Fibroblast of skin of right quadriceps (primary cell): ENCODE data around the gene NRXN3.
A peak's percentile ranks its signal among the peaks of the same experiment; 100 is the strongest.

Source experiments
- DNase-seq: peaks from one replicate; pipeline ENCODE4 v3.0.0-alpha.2; 2013

NRXN3 gene

DNA sequence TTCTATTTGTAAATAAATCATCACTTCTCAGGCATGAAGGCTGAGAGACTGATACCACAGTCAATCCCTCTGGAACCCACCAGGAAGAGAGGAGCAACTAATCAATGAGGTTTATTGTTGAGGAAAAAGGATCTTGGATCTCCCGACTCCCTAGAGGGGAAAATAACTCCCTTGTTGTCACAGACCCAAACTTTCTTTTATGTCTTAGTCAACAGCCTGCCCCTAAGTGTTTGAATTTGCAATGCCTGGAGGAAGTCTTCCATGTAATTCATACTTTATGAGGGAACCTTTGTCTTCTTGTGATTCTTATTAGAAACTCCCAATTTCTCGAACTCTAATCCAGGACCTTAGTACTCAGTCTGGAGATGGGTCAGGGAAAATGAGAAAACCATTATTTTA is 1235.3 kb downstream of the NRXN3 start:
- DNase-seq = no peak

DNA sequence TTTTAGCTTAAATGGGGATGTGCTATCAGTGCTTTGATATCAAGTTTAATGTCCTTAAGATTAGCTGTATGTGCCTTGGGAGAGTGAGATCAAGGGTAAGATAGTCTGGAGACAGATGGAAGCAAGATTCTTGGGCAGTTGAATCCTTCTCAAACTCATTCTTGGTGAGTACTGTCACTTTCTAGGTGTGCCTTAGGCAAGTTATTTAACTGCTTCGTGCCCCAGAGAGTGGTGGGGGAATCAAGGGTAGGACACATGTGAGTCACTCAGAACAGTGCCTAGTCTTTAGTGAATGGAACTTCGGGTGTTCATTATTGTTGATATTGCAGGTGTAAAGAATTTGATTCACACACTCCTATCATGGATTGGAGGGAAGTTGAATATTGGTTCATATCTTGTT is 1237.4 kb downstream of the NRXN3 start:
- no peak for DNase-seq

DNA sequence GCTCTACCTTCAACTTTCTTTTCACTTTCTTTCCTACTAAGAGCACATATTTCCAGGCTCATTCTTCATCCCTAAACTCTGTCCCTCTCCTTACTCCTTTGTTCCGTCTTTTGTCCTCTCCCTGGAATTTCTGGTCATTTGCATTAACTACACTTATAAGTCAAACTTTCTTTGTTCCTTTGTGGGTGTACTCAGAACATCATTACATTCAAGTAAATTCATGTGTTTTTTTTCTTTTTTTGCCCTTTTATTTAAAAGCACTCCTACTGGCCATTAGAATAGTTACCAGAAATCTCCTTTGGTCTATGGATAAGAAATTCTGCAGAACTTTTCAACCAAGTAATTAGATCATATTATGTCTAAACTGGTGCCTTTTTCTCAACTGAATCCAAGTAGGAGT is 1238.5 kb downstream of the NRXN3 start:
- no peak for DNase-seq

GRCh38 chr14:79411403-79412174 is 1241.4 kb downstream of the NRXN3 start:
- peak; percentile 6 for DNase-seq

DNA sequence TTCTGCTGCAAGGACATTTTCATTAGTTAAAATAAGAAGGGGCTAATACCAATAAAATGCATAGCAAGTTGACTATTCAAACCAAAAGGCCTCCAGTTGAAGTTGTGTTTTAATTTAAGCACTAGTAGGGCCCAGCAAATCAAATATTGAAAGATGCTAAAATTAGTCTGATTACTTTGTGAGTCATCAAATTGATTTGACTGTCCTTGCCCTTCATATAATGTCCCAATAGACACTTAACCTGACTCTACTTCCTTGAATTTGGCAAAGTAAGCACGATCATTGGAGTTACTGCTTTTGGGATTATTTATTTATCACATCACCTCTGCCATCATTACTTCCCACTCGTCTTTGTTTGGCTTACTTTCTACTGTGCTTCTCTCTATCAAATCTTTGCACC is 1242.6 kb downstream of the NRXN3 start:
- no peak for DNase-seq

- no peak for DNase-seq
Measured at GRCh38 chr14:79413734-79414428, 1243.7 kb downstream of the NRXN3 start.

GRCh38 chr14:79415726-79416125 is 1245.6 kb downstream of the NRXN3 start:
- DNase-seq = peak; percentile 28

DNA sequence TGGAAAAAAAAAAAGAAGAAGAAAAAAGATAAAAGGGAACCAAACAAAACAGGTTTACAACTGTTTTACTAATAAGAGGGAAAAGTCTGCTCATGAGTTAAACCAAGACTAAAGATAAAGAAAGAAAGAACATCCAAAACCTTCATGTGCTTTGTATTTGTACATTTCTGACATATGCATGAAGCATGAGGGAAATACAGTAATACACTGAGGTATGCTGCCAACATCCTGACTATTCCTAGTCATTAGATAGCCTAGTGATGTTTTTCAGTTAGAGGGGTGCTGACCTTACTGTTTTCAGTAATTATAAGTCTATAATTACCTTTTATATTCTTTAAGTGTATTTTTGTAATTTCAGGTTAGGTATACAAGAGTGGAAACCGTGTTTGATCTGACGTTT is 1247.8 kb downstream of the NRXN3 start:
- peak; percentile 18 for DNase-seq

- DNase-seq = no peak
Measured at GRCh38 chr14:79418649-79419415, 1248.7 kb downstream of the NRXN3 start.

DNA sequence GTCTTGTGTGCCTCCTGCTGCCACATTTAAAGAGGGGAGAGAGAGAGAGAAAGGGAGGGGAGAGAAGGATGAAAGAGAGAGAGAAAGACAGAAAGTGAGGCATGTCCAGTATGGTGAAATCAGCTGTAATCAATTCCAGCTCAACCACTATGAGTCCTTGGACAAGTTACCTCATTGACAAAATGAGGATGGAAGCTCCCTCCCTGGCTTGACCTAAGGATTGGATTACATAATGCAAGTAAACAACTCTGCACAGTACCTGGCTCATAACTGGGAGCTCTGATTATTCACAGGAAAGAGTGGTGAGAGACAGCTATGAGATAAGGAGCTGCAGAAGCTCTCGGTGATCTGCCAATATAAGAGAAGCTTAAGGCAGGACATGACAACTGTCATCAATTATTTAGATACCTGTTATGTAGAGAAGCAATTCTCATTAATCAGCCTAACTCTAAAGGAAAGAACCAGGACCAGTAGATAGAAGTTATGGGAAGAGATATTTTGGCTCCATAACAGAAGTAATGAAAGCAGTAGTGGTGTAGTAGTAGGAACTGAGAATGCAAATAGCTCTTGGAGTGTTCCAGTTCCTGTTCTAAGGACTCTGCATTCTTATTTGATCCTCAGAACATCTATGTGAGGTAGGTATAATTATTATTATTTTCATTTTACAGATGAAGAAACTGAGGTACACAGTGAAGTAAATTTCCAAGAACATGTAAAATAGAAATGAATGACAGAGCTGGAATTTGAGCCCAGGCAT is 1249.6 kb downstream of the NRXN3 start:
- no peak for DNase-seq

DNA sequence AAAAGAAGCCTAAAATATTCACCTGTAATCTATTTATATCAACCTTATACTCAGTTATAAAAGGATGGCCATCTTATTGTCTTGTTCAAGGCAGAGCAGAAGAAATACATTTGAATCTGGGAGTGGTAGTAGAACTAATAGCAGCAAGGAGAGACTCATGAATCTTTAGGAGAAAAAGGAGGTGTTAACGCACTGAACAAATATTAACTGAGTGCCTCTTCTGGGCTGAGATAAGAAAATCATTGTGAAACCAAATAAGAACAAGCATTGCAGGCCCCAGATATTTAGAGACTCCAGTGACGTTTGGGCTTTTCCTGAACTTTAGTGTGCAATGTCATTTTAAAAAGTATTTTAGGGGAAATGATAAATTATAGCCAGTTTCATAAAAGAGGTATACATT is 1250.6 kb downstream of the NRXN3 start:
- DNase-seq = no peak

DNA sequence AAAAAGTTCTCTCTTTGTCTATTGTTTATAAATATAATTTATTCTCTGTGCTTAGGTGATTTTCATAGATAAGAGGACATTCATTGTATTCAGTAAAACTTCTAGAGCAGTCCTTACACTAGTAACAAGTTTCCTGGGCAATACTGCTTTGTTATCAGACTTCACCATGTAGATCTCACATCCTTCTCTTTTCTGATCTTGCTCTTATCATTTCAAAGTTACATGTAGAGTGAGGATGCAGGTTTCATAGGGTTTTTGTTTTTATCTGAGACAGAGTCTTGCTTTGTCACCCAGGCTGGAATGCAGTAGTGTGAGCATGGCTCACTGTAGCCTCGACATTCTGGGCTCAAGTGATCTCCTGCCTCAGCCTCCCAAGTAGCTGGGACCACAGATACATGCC is 1251.6 kb downstream of the NRXN3 start:
- no peak for DNase-seq

DNA sequence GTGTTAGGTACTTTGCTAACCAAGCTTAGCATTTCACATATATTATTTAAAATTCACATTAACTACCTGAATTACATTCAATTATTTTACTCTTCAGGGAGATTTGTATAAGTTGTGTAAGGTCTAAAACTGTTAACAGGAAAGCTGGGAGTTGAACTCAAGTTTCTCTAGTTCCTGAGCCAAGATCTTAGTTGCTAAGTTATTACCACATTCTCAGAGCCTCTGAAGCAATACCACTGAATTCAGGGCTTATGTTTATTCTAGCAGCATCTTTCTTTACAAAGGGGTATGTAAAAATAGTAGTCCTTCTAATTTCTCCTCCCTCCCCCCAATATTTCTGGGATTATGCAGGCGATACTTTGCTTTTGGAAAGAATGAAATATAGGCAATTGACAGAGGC is 1254.3 kb downstream of the NRXN3 start:
- no peak for DNase-seq

DNA sequence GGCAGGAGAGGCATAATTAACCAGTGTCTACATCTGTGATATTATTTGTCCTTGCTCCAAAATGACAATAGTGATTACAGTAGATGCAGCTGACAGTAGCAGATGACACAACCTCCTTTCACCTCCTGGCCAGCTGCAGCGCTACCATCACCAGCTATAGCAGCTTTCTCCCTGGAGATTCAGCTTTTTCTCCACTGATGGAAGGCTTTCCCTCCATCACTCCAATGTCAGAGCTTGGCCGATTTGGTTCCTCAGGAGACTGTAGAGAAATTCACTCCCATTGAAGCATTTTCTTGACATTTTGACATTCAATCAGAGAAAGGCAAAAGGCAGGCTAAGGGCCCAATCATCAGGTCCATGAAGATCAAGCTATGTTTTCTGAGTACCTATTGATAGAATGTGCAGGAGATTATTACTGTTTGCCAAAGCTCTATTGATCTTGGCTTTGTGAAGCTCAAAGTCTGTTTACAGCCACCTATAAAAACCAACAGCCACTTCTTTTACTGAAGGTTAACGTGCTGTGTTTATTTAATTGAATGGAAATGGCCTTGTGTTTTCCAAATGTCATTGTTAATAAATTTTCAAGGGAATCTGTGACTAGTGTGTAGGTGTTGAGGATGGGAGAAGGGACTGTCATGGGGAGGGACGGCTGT is 1256.1 kb downstream of the NRXN3 start:
- no peak for DNase-seq

- DNase-seq = no peak
Measured at GRCh38 chr14:79432640-79433039, 1262.5 kb downstream of the NRXN3 start.

- DNase-seq = no peak
Measured at GRCh38 chr14:79436335-79436734, 1266.2 kb downstream of the NRXN3 start.

DNA sequence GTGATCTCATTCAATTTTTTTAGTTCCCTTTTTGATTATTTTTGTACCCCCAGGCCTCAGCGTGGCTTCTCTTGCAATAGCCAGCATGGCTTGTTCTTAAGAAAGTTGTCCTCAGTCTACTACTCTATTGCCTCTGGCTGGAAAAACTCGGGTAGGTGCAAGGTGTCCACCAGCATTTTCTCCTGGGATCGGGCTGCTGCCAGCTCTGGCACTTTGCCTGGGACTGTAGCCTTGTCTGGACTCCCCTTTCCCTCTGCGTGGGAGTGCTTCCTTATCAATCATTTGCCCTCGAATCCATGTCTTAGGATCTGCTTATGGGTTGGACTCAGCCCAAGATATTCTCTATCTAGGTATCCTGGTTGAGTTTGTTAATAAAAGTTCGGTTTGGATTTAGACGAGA is 1267.8 kb downstream of the NRXN3 start:
- DNase-seq = no peak

DNA sequence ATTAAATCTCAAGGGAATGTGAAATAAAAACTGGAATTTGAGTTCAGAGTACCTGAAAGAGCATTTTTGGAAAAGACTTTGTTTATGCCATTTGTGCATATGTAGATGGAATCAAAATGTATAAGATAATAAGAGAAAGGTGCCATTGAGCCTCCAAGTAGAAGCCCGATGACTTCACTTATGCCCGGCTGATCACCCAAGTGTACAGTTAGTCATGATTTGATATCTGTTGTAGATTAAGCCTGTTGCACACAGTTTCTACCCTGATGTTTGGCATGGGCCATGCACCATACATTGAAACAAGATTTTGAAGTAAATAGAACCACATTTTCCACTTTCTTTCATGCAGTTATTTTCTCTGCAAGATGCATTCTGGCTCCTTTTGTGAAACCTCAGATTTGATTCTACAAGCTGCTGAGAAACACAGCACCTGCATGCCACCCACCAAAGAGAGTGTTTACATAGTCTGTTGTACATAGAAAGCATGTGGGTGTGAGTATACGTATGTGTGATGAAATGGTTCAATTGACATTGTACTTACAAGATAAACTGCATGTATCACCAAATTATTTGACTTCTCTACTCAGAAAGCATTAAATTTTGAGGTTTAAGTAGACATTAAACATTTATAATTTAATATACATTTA is 1268.6 kb downstream of the NRXN3 start:
- DNase-seq = no peak

DNA sequence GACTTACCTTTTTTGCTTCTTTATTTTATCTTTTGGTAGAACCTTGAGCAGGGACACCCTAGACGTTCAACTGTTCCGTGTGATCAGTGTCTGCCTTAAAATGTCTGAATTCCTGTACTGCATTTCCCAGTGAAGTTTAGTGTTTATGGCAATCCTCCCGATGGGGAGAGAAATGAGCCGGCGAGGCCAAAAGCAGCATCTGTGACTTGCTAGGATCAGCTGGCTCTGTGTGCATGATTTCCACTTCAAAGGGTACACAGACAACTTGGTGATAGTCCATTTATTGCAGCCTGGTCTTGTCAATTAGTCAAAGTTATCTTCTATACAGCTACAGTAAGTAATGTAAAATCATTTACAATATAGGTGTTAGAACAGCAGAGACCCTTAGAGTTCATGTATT is 1272.6 kb downstream of the NRXN3 start:
- no peak for DNase-seq

DNA sequence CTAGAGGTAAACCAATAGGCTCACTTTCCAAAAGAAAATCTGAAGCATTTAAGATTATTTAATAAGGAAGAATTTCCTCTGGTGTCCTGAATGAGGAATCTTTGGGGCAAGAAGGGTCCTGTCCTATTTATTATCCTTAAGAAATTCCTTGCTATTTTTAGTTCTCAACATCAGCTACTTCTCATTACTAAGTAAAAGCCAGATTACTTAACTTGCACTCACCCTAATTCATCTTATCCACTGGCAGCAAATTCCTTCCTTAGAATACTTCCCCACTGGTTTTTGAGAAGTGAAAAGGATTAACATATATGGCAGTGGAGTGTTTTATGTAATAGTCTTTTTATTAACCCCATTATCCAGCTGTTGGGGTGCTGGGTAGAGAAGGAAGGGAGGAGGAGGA is 1273.4 kb downstream of the NRXN3 start:
- DNase-seq = no peak

DNA sequence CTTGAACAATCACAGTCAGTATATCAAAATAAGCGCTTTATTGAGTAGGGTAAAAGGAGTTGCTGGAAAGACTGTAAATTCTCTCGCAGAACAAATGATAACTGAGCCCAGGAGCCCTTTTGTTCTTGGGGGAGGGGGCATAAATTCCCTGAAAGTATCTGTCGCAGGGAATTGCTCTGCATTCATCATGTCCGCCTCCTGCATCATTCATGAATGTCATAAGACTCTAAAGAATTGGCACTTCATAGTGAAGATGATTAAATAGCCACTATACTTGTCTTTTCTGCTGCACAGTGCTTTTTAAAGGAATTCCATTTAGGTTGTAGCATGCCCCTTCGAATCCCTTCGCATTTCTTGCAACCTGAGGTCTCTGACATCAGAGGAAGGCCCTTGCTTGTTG is 1278.8 kb downstream of the NRXN3 start:
- no peak for DNase-seq

DNA sequence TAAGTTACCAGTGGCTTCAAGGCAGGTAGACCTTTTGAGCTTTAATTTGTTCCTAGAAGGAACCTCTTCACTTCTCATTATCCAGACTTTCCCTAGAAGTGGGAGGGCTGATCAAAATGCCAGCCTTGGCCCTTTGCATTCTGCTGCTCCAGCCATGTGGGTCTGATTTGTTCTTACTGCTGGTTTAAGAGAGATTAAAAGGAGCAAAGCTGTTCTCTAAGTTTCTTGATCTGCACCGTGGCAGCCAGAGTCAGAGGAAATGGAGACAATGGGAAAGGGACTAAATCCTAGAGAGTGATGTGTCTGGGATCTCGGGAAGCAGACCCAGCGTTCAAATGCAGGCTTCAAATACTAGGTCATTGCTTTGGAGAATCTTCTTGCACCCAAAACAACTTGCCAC is 1281.4 kb downstream of the NRXN3 start:
- DNase-seq = no peak
